Regular cardiac myocyte (primary cell): ENCODE results near the gene LHX3. TPM values are rescaled to one million over a fixed set of nuclear protein-coding genes. Genes with fewer than 3 reads are reported as not detected.

Experiments
- total RNA-seq: library from RNA; depleted of rRNA; stranded (reverse); fragments of >200 nt; gene quantifications from 2 replicates; pipeline ENCODE4 v1.2.3, GENCODE V29; 2014

LHX3 gene
- under 0.01 TPM in 1 of 2 replicates, not detected in the other for total RNA-seq

DNA sequence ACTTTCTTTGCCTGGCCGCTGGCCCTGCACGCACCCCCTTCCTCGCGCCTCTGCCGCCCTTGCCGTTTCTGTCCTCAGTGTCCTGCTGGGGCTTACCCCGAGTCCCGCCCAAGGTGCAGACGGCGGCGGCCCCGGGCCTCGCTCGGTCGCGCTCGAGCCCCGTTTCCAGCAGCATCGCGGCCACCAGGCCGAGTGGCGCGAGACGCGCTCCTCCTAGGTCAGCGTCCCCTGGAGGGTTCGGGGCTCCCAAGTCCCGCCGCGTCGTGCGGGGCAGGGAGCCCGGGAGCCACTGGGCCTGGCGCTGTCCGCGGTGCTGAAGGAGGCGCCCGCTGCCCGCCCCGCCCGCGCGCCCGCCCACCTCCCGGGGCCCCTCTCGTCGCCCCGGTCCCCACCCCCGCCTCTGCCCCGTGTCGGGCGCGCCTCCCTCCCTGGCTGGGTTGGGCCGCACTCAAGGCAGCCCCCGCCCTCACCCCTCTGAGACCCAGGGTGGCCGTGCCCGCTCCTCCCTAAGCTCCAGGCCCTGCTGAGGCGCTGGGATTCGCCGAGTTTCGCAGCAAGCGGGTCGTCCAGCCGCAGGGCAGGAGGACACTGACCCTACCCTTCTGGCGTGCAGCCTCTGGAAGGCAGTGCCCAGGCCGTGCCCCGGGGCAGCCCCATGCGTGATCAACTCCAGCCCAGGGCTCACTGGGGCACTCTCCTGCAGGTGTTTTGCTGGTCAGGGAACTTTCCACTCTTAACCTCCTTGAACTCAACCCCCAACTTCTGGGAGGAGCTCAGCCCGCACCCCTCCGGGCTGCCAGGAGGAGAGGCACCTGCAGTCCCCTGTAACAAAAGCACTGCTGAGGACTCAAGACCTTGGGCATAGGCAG lies at the start of gene LHX3:
Gene LHX3, minus strand, starts transcription at position 291 of the 869 bp plus-strand sequence. Its CDS starts 116 bp downstream, at position 175.

DNA sequence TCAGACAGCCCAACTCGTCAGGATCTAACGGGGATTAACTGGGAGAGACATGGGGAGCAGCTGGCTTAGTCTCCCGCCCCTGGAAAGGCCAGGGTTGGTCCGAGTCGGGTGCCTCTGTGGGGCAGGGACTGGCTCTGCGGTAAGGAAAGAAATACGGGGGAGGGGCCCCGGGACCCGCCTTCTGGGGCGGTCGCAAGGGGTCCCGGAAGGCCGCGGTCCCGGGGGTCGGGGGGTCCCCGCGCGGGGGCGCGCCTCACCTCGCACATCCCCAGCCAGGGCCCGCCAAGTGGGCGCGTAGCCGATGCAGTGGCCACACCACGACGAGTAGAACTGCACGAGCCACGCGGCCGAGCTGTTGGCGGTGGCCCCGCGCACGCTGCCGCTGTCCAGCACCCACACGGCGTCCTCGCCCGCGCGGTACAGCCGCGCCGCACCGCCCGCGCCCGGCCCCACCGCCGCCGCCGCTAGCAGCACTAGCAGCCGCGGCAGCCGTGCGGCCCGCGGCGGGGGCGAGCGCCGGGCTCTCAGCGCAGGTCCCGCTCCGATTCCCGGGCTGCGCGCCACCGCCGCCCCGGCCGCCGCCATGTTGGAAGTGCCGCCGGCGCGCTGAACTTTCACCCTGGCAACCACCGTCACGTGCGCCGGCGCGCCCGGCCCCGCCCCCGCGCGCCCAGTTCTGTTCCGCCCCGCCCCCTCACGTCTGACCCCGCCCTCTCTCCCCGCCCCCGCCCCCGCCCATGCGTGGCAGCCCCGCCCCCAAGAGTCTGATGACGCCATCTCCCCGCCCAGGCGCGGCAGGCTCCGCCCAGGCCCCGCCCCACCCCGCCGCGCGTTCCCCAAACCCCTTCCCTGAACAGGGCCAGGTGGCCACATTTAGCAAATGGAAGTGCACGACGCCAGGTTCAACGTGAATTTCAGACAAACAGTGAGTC lies 40.6 kb upstream of the LHX3 start, which contains the start of gene QSOX2:
Gene QSOX2, minus strand, starts transcription at position 594 of the 932 bp plus-strand sequence. Its CDS starts 9 bp downstream, at position 585.

Other genes with a start within 250 kb of the LHX3 start
- 29.9 and 69.1 TPM in 2 replicates for gene UBAC1, start 243.8 kb downstream of the LHX3 start, total RNA-seq
- gene NACC2, start 109.8 kb downstream of the LHX3 start, total RNA-seq, result 16.1 and 28.2 TPM in 2 replicates
- 58.1 and 60.6 TPM in 2 replicates for gene TMEM250, start 86.3 kb downstream of the LHX3 start, total RNA-seq
- gene QSOX2, start 40.7 kb upstream of the LHX3 start, total RNA-seq, result 11.0 and 19.2 TPM in 2 replicates
- gene CCDC187, start 99.0 kb upstream of the LHX3 start, total RNA-seq, result under 0.01 TPM in 2 replicates
- 31.6 and 40.1 TPM in 2 replicates for gene GPSM1, start 122.4 kb upstream of the LHX3 start, total RNA-seq
- 7.6 and 21.3 TPM in 2 replicates for gene DNLZ, start 158.6 kb upstream of the LHX3 start, total RNA-seq
- gene CARD9, start 168.5 kb upstream of the LHX3 start, total RNA-seq, result 0.56 and 4.6 TPM in 2 replicates
- 5.6 and 8.8 TPM in 2 replicates for gene SNAPC4, start 195.0 kb upstream of the LHX3 start, total RNA-seq
- 28.2 and 57.9 TPM in 2 replicates for gene ENTR1, start 205.5 kb upstream of the LHX3 start, total RNA-seq
- 36.6 and 67.9 TPM in 2 replicates for gene PMPCA, start 205.5 kb upstream of the LHX3 start, total RNA-seq
- 4.8 and 5.9 TPM in 2 replicates for gene INPP5E, start 234.7 kb upstream of the LHX3 start, total RNA-seq